HG02623 (cell line): ENCODE measurements around the gene CDK14.
"Not testable (repeated sequence)": the region's sequence is repeated elsewhere in the genome, so short reads cannot be mapped to it uniquely, and the experiment has no call there.

ENCODE experiments used
- ATAC-seq: cut with Tn5 transposase; IDR thresholded peaks from one replicate; pipeline ENCODE4 v1.9.1; 2021; ENCODE audit warnings: moderate library complexity; ENCODE audit not compliant: unreplicated experiment

Gene CDK14

GRCh38 chr7:90777041-90777440 lies 180.9 kb downstream of the CDK14 start:
- ATAC-seq = peak; percentile 93

GRCh38 chr7:90777465-90777864 lies 181.3 kb downstream of the CDK14 start:
- peak; percentile 36 for ATAC-seq

GRCh38 chr7:90777886-90778285 lies 181.8 kb downstream of the CDK14 start:
- no peak for ATAC-seq

GRCh38 chr7:90788052-90788451 lies 191.9 kb downstream of the CDK14 start:
- ATAC-seq = no peak

GRCh38 chr7:90789736-90790306 lies 193.7 kb downstream of the CDK14 start:
- no peak for ATAC-seq

- ATAC-seq = no peak
These were observed 195.5 kb downstream of the CDK14 start for GRCh38 chr7:90791596-90791995.

GRCh38 chr7:90792301-90792700 lies 196.2 kb downstream of the CDK14 start:
- ATAC-seq = no peak

GRCh38 chr7:90794234-90794633 lies 198.1 kb downstream of the CDK14 start:
- not testable (repeated sequence) for ATAC-seq

GRCh38 chr7:90797596-90797995 lies 201.5 kb downstream of the CDK14 start:
- no peak for ATAC-seq

GRCh38 chr7:90804370-90804769 lies 208.2 kb downstream of the CDK14 start:
- no peak for ATAC-seq

- ATAC-seq = not testable (repeated sequence)
These were observed 219.4 kb downstream of the CDK14 start for GRCh38 chr7:90815552-90815951.

GRCh38 chr7:90816511-90817142 lies 220.5 kb downstream of the CDK14 start:
- ATAC-seq = peak; percentile 100

GRCh38 chr7:90817151-90817550 lies 221.0 kb downstream of the CDK14 start:
- ATAC-seq = no peak

- ATAC-seq = no peak
These were observed 221.7 kb downstream of the CDK14 start for GRCh38 chr7:90817846-90818245.

- no peak for ATAC-seq
These were observed 222.2 kb downstream of the CDK14 start for GRCh38 chr7:90818341-90818740.

- ATAC-seq = no peak
These were observed 226.0 kb downstream of the CDK14 start for GRCh38 chr7:90821961-90822620.

- no peak for ATAC-seq
These were observed 228.5 kb downstream of the CDK14 start for GRCh38 chr7:90824386-90825307.

- ATAC-seq = no peak
These were observed 229.7 kb downstream of the CDK14 start for GRCh38 chr7:90825779-90826178.

GRCh38 chr7:90828601-90829000 lies 232.5 kb downstream of the CDK14 start:
- ATAC-seq = no peak

- no peak for ATAC-seq
These were observed 234.2 kb downstream of the CDK14 start for GRCh38 chr7:90830308-90830707.

- no peak for ATAC-seq
These were observed 236.6 kb downstream of the CDK14 start for GRCh38 chr7:90832726-90833125.
